Astrocyte (in vitro differentiated cells and primary cell): ENCODE data around the gene MTUS2.

ENCODE experiments used
- EZH2 ChIP-seq: IDR thresholded peaks from 2 replicates; pipeline ENCODE4 v1.6.1; 2012; ENCODE audit warnings: mild to moderate bottlenecking, low read length, inconsistent platforms; ENCODE audit not compliant: insufficient read depth
- TF ChIP-seq, protein P1 (sequence below): IDR thresholded peaks from 2 replicates; pipeline ENCODE4 v1.5.1; 2011; ENCODE audit warnings: low read depth, mild to moderate bottlenecking, inconsistent platforms, low read length, moderate library complexity; ENCODE audit not compliant: insufficient read depth

DNA sequence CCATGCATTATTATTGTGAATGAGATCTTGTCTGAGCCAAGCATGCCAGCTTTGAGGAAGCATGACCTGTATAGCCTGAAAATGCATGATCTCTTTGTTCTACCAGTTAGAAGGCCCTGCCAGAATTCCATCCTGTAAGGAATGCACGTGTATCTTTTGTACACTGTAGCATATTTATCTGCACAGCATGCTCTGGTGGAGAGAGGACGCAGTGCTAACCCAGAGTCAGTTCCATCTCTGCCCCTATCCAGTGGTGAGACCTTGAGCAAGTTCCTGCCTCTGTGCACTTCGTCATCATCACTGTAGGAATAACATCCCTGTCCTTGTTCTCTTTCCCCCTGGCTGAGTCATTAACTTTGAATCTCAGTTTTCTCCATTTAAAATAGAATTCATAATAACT is 541.6 kb downstream of the MTUS2 start:
- TF ChIP-seq, protein P1, sequence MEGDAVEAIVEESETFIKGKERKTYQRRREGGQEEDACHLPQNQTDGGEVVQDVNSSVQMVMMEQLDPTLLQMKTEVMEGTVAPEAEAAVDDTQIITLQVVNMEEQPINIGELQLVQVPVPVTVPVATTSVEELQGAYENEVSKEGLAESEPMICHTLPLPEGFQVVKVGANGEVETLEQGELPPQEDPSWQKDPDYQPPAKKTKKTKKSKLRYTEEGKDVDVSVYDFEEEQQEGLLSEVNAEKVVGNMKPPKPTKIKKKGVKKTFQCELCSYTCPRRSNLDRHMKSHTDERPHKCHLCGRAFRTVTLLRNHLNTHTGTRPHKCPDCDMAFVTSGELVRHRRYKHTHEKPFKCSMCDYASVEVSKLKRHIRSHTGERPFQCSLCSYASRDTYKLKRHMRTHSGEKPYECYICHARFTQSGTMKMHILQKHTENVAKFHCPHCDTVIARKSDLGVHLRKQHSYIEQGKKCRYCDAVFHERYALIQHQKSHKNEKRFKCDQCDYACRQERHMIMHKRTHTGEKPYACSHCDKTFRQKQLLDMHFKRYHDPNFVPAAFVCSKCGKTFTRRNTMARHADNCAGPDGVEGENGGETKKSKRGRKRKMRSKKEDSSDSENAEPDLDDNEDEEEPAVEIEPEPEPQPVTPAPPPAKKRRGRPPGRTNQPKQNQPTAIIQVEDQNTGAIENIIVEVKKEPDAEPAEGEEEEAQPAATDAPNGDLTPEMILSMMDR: no peak
- no peak for TF ChIP-seq EZH2
